KMS-11 (cell line): ENCODE data around the gene TMEM147.

ENCODE experiments used
- H2AFZ ChIP-seq: fragments of 200-600 bp; sonication (generic); 2 replicates; pipeline ENCODE4 v1.6.1; 2016; ENCODE audit warnings: antibody characterized with exemption, mixed run types, low read depth
- H3K27ac ChIP-seq: fragments of 200-600 bp; sonication (generic); 2 replicates; pipeline ENCODE4 v1.6.1; 2016; ENCODE audit warnings: mild to moderate bottlenecking, mixed run types
- H3K27me3 ChIP-seq: fragments of 200-600 bp; sonication (generic); 2 replicates; pipeline ENCODE4 v1.6.1; 2017; ENCODE audit warnings: mild to moderate bottlenecking, low read depth, mixed run types, moderate library complexity; ENCODE audit not compliant: insufficient read depth
- H3K36me3 ChIP-seq: fragments of 200-600 bp; sonication (generic); 2 replicates; pipeline ENCODE4 v1.6.1; 2017; ENCODE audit warnings: mild to moderate bottlenecking, mixed run types; ENCODE audit not compliant: insufficient read depth
- H3K4me1 ChIP-seq: fragments of 200-600 bp; sonication (generic); 2 replicates; pipeline ENCODE4 v1.6.1; 2016; ENCODE audit warnings: mild to moderate bottlenecking, low read depth, mixed run types; ENCODE audit not compliant: poor library complexity, severe bottlenecking
- H3K4me2 ChIP-seq: fragments of 200-600 bp; sonication (generic); 2 replicates; pipeline ENCODE4 v1.7.0; 2016; ENCODE audit warnings: mild to moderate bottlenecking, mixed run types
- H3K4me3 ChIP-seq: fragments of 200-600 bp; sonication (generic); IDR thresholded peaks from 2 replicates; pipeline ENCODE4 v1.6.1; 2017; ENCODE audit warnings: low read depth, low read length, mixed read lengths; ENCODE audit not compliant: insufficient read depth
- H3K79me2 ChIP-seq: fragments of 200-600 bp; sonication (generic); 2 replicates; pipeline ENCODE4 v1.6.1; 2016; ENCODE audit warnings: low read depth, mixed run types; ENCODE audit not compliant: insufficient read depth
- H3K9ac ChIP-seq: fragments of 200-600 bp; sonication (generic); 2 replicates; pipeline ENCODE4 v1.6.1; 2016; ENCODE audit warnings: mild to moderate bottlenecking, mixed run types
- H4K20me1 ChIP-seq: fragments of 200-600 bp; sonication (generic); 2 replicates; pipeline ENCODE4 v1.6.1; 2016; ENCODE audit warnings: mild to moderate bottlenecking, mixed run types; ENCODE audit not compliant: insufficient read depth
- CTCF ChIP-seq: fragments of 200-600 bp; sonication (generic); conservative IDR thresholded peaks from 2 replicates; pipeline ENCODE4 v1.6.1; 2017; ENCODE audit warnings: low read depth, mild to moderate bottlenecking, antibody characterized with exemption, low read length, moderate library complexity, mixed read lengths

The TMEM147 gene

GRCh38 chr19:35544110-35544802 lies 1.2 kb upstream of the TMEM147 start:
- TF ChIP-seq CTCF: no peak
- Histone ChIP-seq H3K9ac (no peak overlapping the region), H2AFZ (peak overlapping the region; percentile 95; the same call in 1 of the 2 replicates), H4K20me1 (no peaks in the 10 kb centered on the region), H3K27ac (no peak overlapping the region), H3K79me2 (no peaks in the 10 kb centered on the region), H3K4me1 (peaks cover 14% of the 10 kb centered on the region), H3K27me3 (no peaks in the 10 kb centered on the region), H3K4me3 (no peak overlapping the region), H3K4me2 (peak overlapping the region; percentile 91), H3K36me3 (no peaks in the 10 kb centered on the region)

DNA sequence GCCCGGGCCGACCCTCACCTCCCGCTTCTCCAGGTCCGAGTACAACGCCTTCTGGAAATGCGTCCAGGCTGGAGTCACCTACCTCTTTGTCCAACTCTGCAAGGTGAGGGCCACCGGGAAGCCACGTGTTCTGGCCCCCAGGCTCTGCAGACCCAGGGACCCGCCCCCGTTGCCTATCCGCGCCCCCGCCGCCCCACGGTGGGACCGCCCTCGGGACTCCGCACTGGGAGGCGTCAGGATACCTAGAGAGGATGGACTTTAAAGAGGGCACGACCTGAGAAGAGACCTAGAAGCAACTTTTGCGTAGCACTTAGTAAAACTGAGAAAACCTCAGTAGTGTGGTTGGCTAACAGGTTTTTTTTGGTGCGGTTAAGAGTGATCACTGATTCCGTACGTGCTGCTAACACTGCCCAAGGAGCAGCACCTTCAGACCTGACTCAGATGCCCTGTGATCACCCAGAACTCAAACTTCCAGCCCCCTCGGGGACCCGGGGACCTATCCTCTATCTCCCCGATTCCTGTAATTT lies 492 bp downstream of the TMEM147 start:
- Histone ChIP-seq H2AFZ (peak overlapping the region; percentile 95), H3K27ac (peak overlapping the region; percentile 61), H3K4me1 (peaks cover 14% of the 10 kb centered on the region), H3K36me3 (no peaks in the 10 kb centered on the region), H4K20me1 (no peaks in the 10 kb centered on the region), H3K79me2 (no peaks in the 10 kb centered on the region), H3K9ac (peak overlapping the region; percentile 94), H3K4me3 (peak overlapping the region; percentile 55), H3K27me3 (no peaks in the 10 kb centered on the region), H3K4me2 (peak overlapping the region; percentile 91)
- no peak for TF ChIP-seq CTCF

DNA sequence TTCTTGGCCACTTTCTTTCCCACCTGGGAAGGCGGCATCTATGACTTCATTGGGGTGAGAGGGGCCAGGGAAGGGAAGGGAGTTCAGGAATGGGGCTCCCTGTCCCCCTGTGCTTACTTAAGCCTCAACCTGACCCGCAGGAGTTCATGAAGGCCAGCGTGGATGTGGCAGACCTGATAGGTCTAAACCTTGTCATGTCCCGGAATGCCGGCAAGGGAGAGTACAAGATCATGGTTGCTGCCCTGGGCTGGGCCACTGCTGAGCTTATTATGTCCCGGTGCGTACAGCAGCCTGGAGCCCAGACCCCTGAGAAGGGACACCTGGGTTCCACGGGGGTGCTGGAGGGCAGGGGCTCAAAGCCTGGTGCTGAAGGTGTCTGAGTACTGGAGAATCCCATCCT lies 1.1 kb downstream of the TMEM147 start:
- Histone ChIP-seq H3K27ac (peak overlapping the region; percentile 61; the same call in 1 of the 2 replicates), H3K79me2 (no peaks in the 10 kb centered on the region), H3K27me3 (no peaks in the 10 kb centered on the region), H3K4me1 (peaks cover 14% of the 10 kb centered on the region), H3K9ac (peak overlapping the region; percentile 94; the same call in 1 of the 2 replicates), H3K36me3 (no peaks in the 10 kb centered on the region), H4K20me1 (no peaks in the 10 kb centered on the region), H3K4me2 (peak overlapping the region; percentile 91), H2AFZ (no peak overlapping the region), H3K4me3 (no peak overlapping the region)
- TF ChIP-seq CTCF: no peak

- Histone ChIP-seq H3K27me3 (peaks cover 10% of the 10 kb centered on the region; the same call in 1 of the 2 replicates), H4K20me1 (no peaks in the 10 kb centered on the region), H3K27ac (no peak overlapping the region), H3K9ac (no peak overlapping the region), H3K79me2 (no peaks in the 10 kb centered on the region), H2AFZ (no peak overlapping the region), H3K4me2 (no peak overlapping the region), H3K4me1 (peaks cover 13% of the 10 kb centered on the region), H3K36me3 (no peaks in the 10 kb centered on the region), H3K4me3 (no peak overlapping the region)
- peak; percentile 91 for TF ChIP-seq CTCF
Measured at GRCh38 chr19:35549174-35549788, 3.9 kb downstream of the TMEM147 start.
